B cell (primary cell): ENCODE results near the gene KCNK7. TPM values are rescaled to one million over a fixed set of nuclear protein-coding genes. Genes with fewer than 3 reads are reported as not detected.
A peak's percentile ranks its signal among the peaks of the same experiment; 100 is the strongest.

Experiments used
- ATAC-seq: fragments of 200-7000 bp; cut with Tn5 transposase; one replicate; pipeline ENCODE4 v1.10.0; 2021; ENCODE audit warnings: low read depth, mild to moderate bottlenecking, moderate number of reproducible peaks, moderate library complexity
- CTCF ChIA-PET: fragments of 350-600 bp; sonication (Branson Sonifier 250); formaldehyde crosslinking; loops from one replicate; lab custom pipeline; 2021; ENCODE audit warnings: antibody characterized with exemption, inconsistent platforms; lab: Charles Lee
- POLR2A ChIA-PET: fragments of 350-600 bp; sonication (Branson Sonifier 250); formaldehyde crosslinking; loops from one replicate; lab custom pipeline; 2021; ENCODE audit warnings: antibody characterized with exemption; lab: Charles Lee
- DNase-seq: peaks from one replicate; pipeline ENCODE4 v3.0.0; 2013
- H2AFZ ChIP-seq: 2 replicates; pipeline ENCODE4 v1.6.1; 2012; ENCODE audit warnings: mild to moderate bottlenecking, low read depth, low read length; ENCODE audit not compliant: insufficient read depth, poor library complexity, severe bottlenecking
- H3K27ac ChIP-seq, 2 donors: 1 replicate in 1 of 2; 2 replicates in 1 of 2; pipeline ENCODE4 v1.5.1; 2012 to 2013; ENCODE audit warnings: low read length in 2 of 2, mild to moderate bottlenecking in 2 of 2, moderate library complexity in 1 of 2
- H3K27me3 ChIP-seq, 4 experiments: fragments of 200-600 bp in 1 of 4; sonication (generic) in 1 of 4; replicated peaks in 1 of 4; 1 replicate in 2 of 4; 2 replicates in 2 of 4; pipeline versions ENCODE4 v1.6.1 to v1.7.0; 2013 to 2016; ENCODE audit warnings: low read length in 3 of 4, mild to moderate bottlenecking in 2 of 4, mixed read lengths in 1 of 4, moderate library complexity in 1 of 4; ENCODE audit not compliant: insufficient read depth in 4 of 4, control insufficient read depth in 3 of 4; ENCODE audit errors: control extremely low read depth in 1 of 4
- H3K36me3 ChIP-seq, 2 experiments: replicated peaks in 1 of 2; 1 replicate in 1 of 2; 2 replicates in 1 of 2; pipeline versions ENCODE4 v1.6.1 to v1.7.1; 2013; ENCODE audit warnings: low read length in 1 of 2; ENCODE audit not compliant: insufficient read depth in 2 of 2, control insufficient read depth in 1 of 2; ENCODE audit errors: control extremely low read depth in 1 of 2, extremely low read depth in 1 of 2
- H3K4me1 ChIP-seq, 2 donors: fragments of 200-600 bp in 1 of 2; sonication (generic) in 1 of 2; 1 replicate in 1 of 2; 2 replicates in 1 of 2; pipeline versions ENCODE4 v1.5.1 to v1.6.1; 2013 to 2017; ENCODE audit warnings: low read length in 2 of 2; ENCODE audit not compliant: control insufficient read depth in 2 of 2, insufficient read depth in 2 of 2
- H3K4me2 ChIP-seq: replicated peaks from 2 replicates; pipeline ENCODE3; 2012; ENCODE audit warnings: mild to moderate bottlenecking, low read depth, low read length; ENCODE audit not compliant: poor library complexity, severe bottlenecking
- H3K4me3 ChIP-seq, 5 experiments: fragments of 200-600 bp in 1 of 5; sonication (generic) in 1 of 5; 1 replicate in 3 of 5; 2 replicates in 2 of 5; pipeline versions ENCODE4 v1.5.1 to v1.7.0; 2011 to 2016; ENCODE audit warnings: low read length in 4 of 5, mild to moderate bottlenecking in 4 of 5, low read depth in 2 of 5, control low read depth in 1 of 5, moderate library complexity in 1 of 5; ENCODE audit not compliant: insufficient read depth in 1 of 5; ENCODE audit errors: control extremely low read depth in 1 of 5, extremely low read depth in 1 of 5
- H3K79me2 ChIP-seq: fragments of 200-600 bp; sonication (generic); one replicate; pipeline ENCODE4 v1.6.0; 2016; ENCODE audit warnings: low read length; ENCODE audit not compliant: control insufficient read depth, insufficient read depth
- H3K9ac ChIP-seq: fragments of 200-600 bp; sonication (generic); 2 replicates; pipeline ENCODE4 v1.6.1; 2017; ENCODE audit warnings: mild to moderate bottlenecking, low read length, moderate library complexity
- H3K9me3 ChIP-seq, 3 donors: one replicate each; pipeline versions ENCODE4 v1.6.1 to v1.7.1; 2013; ENCODE audit warnings: low read length in 2 of 3; ENCODE audit not compliant: control insufficient read depth in 2 of 3, insufficient read depth in 1 of 3; ENCODE audit errors: control extremely low read depth in 1 of 3
- H4K20me1 ChIP-seq: 2 replicates; pipeline ENCODE4 v1.6.0; 2012; ENCODE audit warnings: mild to moderate bottlenecking, low read length; ENCODE audit not compliant: insufficient read depth, control insufficient read depth, poor library complexity, severe bottlenecking
- H3K27ac Mint-ChIP-seq: one replicate; pipeline ENCODE4 v1.8.0; 2021; ENCODE audit warnings: mixed read lengths
- H3K27me3 Mint-ChIP-seq: one replicate; pipeline ENCODE4 v1.8.0; 2021; ENCODE audit warnings: mixed read lengths
- H3K4me1 Mint-ChIP-seq: one replicate; pipeline ENCODE4 v1.8.0; 2021; ENCODE audit warnings: mixed read lengths
- H3K4me3 Mint-ChIP-seq: one replicate; pipeline ENCODE4 v1.8.0; 2021; ENCODE audit warnings: mixed read lengths
- H3K9me3 Mint-ChIP-seq: one replicate; pipeline ENCODE4 v1.8.0; 2022; ENCODE audit warnings: mixed read lengths; ENCODE audit not compliant: insufficient read depth
- EZH2 ChIP-seq: IDR thresholded peaks from 2 replicates; pipeline ENCODE4 v1.6.1; 2012; ENCODE audit warnings: borderline replicate concordance, low read depth, mild to moderate bottlenecking, moderate library complexity, low read length; ENCODE audit not compliant: insufficient read depth, poor library complexity, severe bottlenecking
- WGBS: methylation state at CpG from one replicate; pipeline ENCODE4 v1.1.5; 2013; ENCODE audit warnings: missing lambda C conversion rate; ENCODE audit not compliant: insufficient coverage; 5-methylcytosine and 5-hydroxymethylcytosine counted together
- intact Hi-C: fragments of 100-400 bp; cut with micrococcal nuclease; formaldehyde crosslinking; loops from one replicate; pipeline ENCODE4 v1.10.0; 2022
- polyA plus RNA-seq: library from polyadenylated mRNA; depleted of rRNA; stranded (reverse); fragments of >200 nt; gene quantifications from 2 replicates; pipeline ENCODE4 v1.2.3, GENCODE V29; 2012
- total RNA-seq, 2 donors: library from RNA; stranded (reverse); fragments of 120-200 nt in 1 of 2; gene quantifications; 1 replicate in 1 of 2; 2 replicates in 1 of 2; pipeline versions ENCODE4 v1.2.3 to v1.2.4, GENCODE V29; 2013 to 2022
- TF ChIP-seq, protein P1 (sequence below): fragments of 200-600 bp; IDR thresholded peaks from one replicate; pipeline ENCODE4 v1.8.0; 2022; ENCODE audit warnings: antibody characterized with exemption, mild to moderate bottlenecking

KCNK7 gene
- total and polyA plus RNA-seq, 2 donors (not counting 1 experiment from before 2014, with no cell fraction given) = 2.2 to 3.5 TPM

DNA sequence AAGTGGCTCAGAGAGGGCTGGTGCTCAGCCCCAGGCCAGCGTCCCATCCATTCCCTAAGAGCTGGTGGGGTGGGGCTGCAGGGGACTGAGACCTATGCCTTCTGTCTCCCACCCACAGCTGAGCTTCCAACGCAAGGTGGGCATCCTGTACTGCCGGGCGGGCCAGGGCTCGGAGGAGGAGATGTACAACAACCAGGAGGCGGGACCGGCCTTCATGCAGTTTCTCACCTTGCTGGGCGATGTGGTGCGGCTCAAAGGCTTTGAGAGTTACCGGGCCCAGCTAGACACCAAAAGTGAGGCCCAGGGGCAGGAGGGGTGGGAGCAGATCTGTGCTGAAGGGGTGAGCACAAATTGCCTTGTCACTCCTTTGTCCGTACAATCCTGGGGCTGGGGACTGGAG is 49.2 kb upstream of the KCNK7 start:
- H3K4me2 ChIP-seq = no peak overlapping the region
- Mint-ChIP-seq H3K4me3 (no peak overlapping the region), H3K4me1 (peaks cover 40% of the 10 kb centered on the region), H3K27me3 (no peaks in the 10 kb centered on the region), H3K27ac (peak overlapping the region; percentile 67), H3K9me3 (no peaks in the 10 kb centered on the region)
- no peak overlapping the region for H2AFZ ChIP-seq
- peak overlapping the region in 1 of 2 donors; percentile 19 for H3K27ac ChIP-seq
- no peaks in the 10 kb centered on the region for H3K9me3 ChIP-seq
- no peaks in the 10 kb centered on the region for H3K27me3 ChIP-seq
- CTCF ChIA-PET = interaction anchor here (1.2 kb wide), 1 partner anchor 19 kb away, joined by 3 read pairs; no protein-coding TSS in a partner anchor
- peaks cover 0 to 74% of the 10 kb centered on the region in 2 experiments for H3K36me3 ChIP-seq
- TF ChIP-seq, protein P1, sequence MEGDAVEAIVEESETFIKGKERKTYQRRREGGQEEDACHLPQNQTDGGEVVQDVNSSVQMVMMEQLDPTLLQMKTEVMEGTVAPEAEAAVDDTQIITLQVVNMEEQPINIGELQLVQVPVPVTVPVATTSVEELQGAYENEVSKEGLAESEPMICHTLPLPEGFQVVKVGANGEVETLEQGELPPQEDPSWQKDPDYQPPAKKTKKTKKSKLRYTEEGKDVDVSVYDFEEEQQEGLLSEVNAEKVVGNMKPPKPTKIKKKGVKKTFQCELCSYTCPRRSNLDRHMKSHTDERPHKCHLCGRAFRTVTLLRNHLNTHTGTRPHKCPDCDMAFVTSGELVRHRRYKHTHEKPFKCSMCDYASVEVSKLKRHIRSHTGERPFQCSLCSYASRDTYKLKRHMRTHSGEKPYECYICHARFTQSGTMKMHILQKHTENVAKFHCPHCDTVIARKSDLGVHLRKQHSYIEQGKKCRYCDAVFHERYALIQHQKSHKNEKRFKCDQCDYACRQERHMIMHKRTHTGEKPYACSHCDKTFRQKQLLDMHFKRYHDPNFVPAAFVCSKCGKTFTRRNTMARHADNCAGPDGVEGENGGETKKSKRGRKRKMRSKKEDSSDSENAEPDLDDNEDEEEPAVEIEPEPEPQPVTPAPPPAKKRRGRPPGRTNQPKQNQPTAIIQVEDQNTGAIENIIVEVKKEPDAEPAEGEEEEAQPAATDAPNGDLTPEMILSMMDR = no peak
- no peak for TF ChIP-seq EZH2
- DNase-seq = no peak
- no peak for ATAC-seq
- WGBS = over 99% methylated on average over 8 of the region's 11 CpGs
- POLR2A ChIA-PET = interaction anchor here (0.7 to 3.0 kb wide), 3 partner anchors 8 to 29 kb away, joined by 3 to 16 read pairs (median 4); partner anchors contain the start of gene PCNX3
- peaks cover 86% of the 10 kb centered on the region for H4K20me1 ChIP-seq
- no peak overlapping the region for H3K9ac ChIP-seq
- H3K4me3 ChIP-seq = no peak overlapping the region
- intact Hi-C loops = no loop called here
- H3K79me2 ChIP-seq = peaks cover 45% of the 10 kb centered on the region
- peaks cover 29 to 46% of the 10 kb centered on the region in 2 donors for H3K4me1 ChIP-seq

DNA sequence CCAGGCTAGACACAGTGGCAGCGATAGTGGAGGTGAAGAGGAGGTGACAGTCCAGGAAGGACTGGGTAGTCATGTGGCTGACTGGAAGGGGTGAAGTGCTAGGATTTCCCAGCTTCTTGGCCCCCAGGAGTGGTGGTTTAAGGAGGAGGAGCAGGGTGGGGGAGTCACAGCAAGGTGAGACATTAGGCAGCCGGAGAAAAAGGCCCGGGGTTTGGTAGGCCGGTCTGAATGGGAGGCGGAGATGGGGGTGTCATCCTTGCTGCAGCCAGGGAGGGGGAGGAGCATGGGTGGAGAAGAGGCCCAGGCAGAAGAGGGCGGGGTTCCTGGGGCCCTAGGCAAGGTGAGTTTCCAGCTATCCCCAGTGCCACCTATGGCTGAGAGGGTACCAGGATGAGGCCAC is 48.4 kb upstream of the KCNK7 start:
- CTCF ChIA-PET = interaction anchor here (1.2 kb wide), 1 partner anchor 18 kb away, joined by 3 read pairs; no protein-coding TSS in a partner anchor
- Histone ChIP-seq H3K9ac (no peak overlapping the region), H3K4me1 (peaks cover 35 to 50% of the 10 kb centered on the region in 2 donors), H3K27me3 (no peaks in the 10 kb centered on the region), H3K79me2 (peaks cover 52% of the 10 kb centered on the region), H2AFZ (no peak overlapping the region), H3K4me3 (no peak overlapping the region), H3K4me2 (peak overlapping the region; percentile 22), H3K27ac (peak overlapping the region in 1 of 2 donors; percentile 64), H4K20me1 (peaks cover 78% of the 10 kb centered on the region), H3K9me3 (no peaks in the 10 kb centered on the region), H3K36me3 (peaks cover 0 to 65% of the 10 kb centered on the region in 2 experiments)
- no peak for DNase-seq
- H3K27ac Mint-ChIP-seq = peak overlapping the region; percentile 77
- POLR2A ChIA-PET = interaction anchor here (1.0 to 3.0 kb wide), 2 partner anchors 9 to 77 kb away, joined by 7 to 16 read pairs; partner anchors contain the start of gene RNASEH2C
- WGBS = 83% methylated on average over 6 of the region's 6 CpGs
- TF ChIP-seq EZH2 = no peak
- TF ChIP-seq, protein P1 = no peak
- peaks cover 45% of the 10 kb centered on the region for H3K4me1 Mint-ChIP-seq
- H3K27me3 Mint-ChIP-seq = no peaks in the 10 kb centered on the region
- H3K9me3 Mint-ChIP-seq = no peaks in the 10 kb centered on the region
- ATAC-seq = no peak
- intact Hi-C loops = no loop called here
- H3K4me3 Mint-ChIP-seq = peak overlapping the region; percentile 19
